Ectodermal cell (in vitro differentiated cells): ENCODE measurements around the gene TTLL11.
A peak's percentile ranks its signal among the peaks of the same experiment; 100 is the strongest.

Source experiments
- H3K27ac ChIP-seq: 2 replicates; pipeline ENCODE4 v1.7.0; 2013; ENCODE audit warnings: mild to moderate bottlenecking, low read depth, low read length; ENCODE audit not compliant: insufficient read depth, poor library complexity, severe bottlenecking
- H3K27me3 ChIP-seq: 2 replicates; pipeline ENCODE4 v1.7.0; 2013; ENCODE audit warnings: mild to moderate bottlenecking, low read length; ENCODE audit not compliant: insufficient read depth, control insufficient read depth, poor library complexity, severe bottlenecking
- H3K36me3 ChIP-seq: one replicate; pipeline ENCODE4 v1.7.0; 2013; ENCODE audit warnings: low read length; ENCODE audit not compliant: control insufficient read depth, insufficient read depth
- H3K4me1 ChIP-seq: one replicate; pipeline ENCODE4 v1.7.0; 2013; ENCODE audit warnings: low read length; ENCODE audit not compliant: control insufficient read depth, insufficient read depth
- H3K4me3 ChIP-seq: 2 replicates; pipeline ENCODE4 v1.7.0; 2013; ENCODE audit warnings: low read depth, low read length, control low read depth; ENCODE audit not compliant: insufficient read depth
- H3K9me3 ChIP-seq: 2 replicates; pipeline ENCODE4 v1.7.0; 2013; ENCODE audit warnings: mild to moderate bottlenecking, low read length, moderate library complexity; ENCODE audit not compliant: control insufficient read depth
- WGBS, 2 experiments: methylation state at CpG; one replicate each; pipeline ENCODE4 v1.1.7; 2013; ENCODE audit warnings: missing lambda C conversion rate in 2 of 2; 5-methylcytosine and 5-hydroxymethylcytosine counted together

TTLL11 gene

DNA sequence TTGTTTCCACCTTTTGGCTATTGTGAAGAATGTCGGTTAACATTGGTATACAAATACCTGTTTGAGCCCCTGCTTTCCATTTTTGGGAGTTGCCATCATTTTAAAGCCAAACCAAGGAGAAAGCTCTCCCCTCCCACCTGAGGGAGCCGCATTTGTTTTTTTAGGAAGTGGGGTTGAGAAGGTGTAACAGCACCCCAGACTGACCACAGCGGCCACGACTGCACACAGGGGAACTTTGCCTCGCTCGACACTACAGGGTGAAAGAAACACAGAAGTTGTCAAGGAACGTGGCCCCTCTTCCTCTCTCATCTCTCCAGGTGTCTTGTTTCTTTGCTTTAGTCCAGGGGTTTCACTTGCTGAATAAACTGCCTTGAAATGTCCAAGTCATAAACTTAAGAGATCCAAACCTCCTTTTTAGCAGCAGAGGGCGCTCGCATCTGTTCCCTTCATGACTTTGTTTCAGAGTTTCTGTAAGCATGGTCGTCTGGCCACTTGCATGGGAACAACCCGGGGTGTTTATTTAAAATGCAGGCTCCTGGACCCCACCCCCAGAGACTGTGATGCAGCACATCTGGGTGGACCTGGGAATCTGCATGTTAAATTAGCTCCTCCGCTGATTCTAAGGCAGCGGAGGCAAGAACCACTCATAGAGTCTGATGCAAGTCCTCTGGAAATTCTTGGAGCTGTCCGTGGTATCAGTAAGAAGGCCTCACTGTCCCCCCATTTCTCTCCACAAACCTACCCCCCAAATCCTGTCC lies 2.1 kb upstream of the TTLL11 start:
- peaks cover 40% of the 10 kb centered on the region for H3K27me3 ChIP-seq
- no peaks in the 10 kb centered on the region for H3K4me1 ChIP-seq
- H3K36me3 ChIP-seq, result no peaks in the 10 kb centered on the region
- no peak overlapping the region for H3K4me3 ChIP-seq
- no peak overlapping the region for H3K27ac ChIP-seq
- WGBS, 2 experiments, result 28 to 29% methylated on average over 14 of the region's 14 CpGs
- no peaks in the 10 kb centered on the region for H3K9me3 ChIP-seq

DNA sequence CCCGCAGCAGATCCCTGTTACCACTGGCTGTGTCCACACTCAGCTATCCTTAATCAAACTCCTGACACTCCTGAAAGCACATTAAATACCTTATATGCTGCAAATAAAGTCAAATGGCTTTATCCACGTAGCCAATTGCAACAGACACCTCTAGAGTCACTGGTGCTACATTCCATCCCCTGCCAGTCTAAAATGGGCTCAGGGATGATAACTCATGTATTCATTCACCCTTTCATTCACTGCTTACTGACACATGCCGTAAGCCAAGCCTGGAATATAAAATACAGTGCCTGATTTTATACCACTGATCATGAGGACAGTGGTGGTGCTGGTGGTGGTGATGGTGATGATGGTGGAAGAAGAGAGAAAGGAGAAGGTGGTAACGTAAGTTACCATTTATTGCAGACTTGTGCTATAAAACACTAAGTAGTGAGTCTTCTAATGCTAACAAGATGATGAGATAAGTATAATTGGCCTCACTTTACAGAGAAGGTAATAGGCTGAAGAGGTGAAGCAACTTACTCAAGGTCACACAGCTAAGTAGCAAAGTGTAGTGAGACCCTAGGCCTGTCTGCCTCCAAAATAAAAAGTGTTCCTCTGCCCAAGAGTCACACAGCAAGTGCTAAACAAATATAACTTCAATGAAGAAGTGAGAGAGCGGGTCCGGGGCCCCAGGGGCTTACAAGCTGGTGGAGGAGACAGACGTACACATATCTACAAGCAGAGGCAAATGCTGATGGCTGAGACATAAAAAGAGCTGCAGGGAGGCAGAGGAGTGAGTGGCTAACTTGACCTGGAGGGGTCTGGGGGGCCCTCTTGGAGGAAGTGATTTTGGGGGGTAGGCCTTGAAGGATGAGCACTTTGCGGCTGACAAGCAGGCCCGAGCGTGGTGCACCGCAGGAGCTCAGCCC lies 1.2 kb downstream of the TTLL11 start:
- WGBS, 2 experiments, result 75 to 78% methylated on average over 11 of the region's 11 CpGs
- no peaks in the 10 kb centered on the region for H3K4me1 ChIP-seq
- no peaks in the 10 kb centered on the region for H3K9me3 ChIP-seq
- H3K27me3 ChIP-seq, result peaks cover 40% of the 10 kb centered on the region
- no peak overlapping the region for H3K27ac ChIP-seq
- peak overlapping the region; percentile 76 for H3K4me3 ChIP-seq
- no peaks in the 10 kb centered on the region for H3K36me3 ChIP-seq

DNA sequence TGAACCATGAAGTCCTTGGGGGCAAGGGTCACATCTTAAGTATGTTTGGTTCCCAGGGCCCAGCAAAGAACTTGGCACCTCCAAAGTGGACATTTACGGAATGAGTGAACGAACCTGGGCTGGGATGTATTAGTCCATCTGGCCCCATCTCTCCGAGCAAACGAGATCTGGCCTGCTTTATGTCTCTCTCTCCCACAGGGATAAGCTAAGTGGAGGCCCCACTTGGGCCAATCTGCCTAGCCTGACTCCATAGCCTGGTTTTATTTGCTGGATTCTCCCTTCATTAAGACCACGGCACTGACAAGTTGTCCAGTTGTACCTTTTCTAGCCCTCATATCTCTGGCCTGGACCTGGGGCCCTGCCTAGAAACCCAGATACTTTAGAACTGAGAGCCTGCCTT lies 2.1 kb downstream of the TTLL11 start:
- Histone ChIP-seq H3K36me3 (no peaks in the 10 kb centered on the region), H3K4me1 (no peaks in the 10 kb centered on the region), H3K27me3 (peaks cover 40% of the 10 kb centered on the region), H3K27ac (no peak overlapping the region), H3K9me3 (no peaks in the 10 kb centered on the region), H3K4me3 (no peak overlapping the region)
- 92 to 93% methylated on average over 5 of the region's 5 CpGs for WGBS, 2 experiments

DNA sequence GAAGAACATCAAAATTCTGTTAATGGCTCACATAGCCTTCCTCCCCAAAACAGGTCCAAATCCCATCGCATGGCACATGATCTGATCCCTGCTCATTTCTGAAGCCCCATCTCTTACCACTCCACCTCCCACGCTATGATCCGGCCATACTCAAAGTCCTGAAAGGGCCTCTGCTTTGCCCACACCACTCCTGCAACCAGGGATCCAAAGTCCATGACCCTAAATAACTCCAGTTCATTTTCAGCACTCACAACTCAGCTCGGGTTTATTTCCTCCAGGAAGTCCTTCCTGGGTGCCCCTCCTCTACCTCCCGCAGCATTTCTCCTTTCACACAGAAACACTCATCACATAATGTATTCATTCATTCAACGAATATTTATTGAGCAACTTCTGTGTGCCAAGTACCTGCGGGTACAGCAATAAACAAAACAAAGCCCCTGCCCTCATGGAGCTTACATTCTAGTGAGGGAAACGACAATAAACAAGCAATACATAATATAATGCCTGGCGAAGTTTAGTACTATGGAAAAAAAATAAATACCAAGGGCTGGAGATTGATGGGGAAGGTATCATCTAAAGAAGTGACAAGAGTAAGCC lies 2.7 kb downstream of the TTLL11 start:
- H3K4me1 ChIP-seq, result no peaks in the 10 kb centered on the region
- no peak overlapping the region for H3K4me3 ChIP-seq
- peaks cover 40% of the 10 kb centered on the region for H3K27me3 ChIP-seq
- 85% methylated on average over 9 of the region's 9 CpGs for WGBS, 2 experiments
- H3K36me3 ChIP-seq, result no peaks in the 10 kb centered on the region
- H3K27ac ChIP-seq, result no peak overlapping the region
- H3K9me3 ChIP-seq, result no peaks in the 10 kb centered on the region

DNA sequence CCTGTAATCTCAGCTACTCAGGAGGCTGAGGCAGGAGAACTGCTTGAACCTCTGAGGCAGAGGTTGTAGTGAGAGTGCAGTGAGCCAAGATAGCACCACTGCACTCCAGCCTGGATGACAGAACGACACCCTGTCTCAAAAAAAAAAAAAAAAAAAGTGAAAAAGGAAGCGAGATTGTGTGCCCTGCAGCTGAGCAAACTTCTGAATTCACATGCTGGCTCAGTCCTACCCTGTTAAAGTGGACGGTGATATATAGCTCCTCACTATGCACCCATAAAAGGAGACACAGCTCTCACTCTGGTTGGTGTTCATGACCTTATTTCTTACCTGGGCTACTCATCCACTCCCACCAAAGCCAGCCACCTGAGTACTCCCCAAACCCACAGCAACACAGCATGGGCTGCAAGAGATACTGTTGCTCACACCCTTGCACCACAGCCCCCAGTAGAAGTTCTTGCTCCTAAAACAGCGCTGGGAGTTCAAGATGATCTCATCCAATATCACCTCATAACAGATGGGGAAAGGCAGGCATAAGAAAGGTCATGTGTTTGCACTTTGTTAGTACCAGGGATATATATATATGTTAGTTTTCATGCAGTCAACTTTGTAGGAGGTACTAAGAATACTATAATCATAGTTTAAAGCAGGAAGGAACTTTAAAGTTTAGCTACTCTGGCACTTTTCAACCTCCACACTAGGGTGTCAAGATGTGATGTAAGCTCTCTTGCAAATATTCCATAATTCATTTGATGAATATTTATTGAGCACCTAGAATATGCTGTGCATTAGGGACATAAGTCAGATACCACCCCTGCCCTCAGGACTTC lies 4.0 kb downstream of the TTLL11 start:
- Histone ChIP-seq H3K27ac (no peak overlapping the region), H3K9me3 (no peaks in the 10 kb centered on the region), H3K27me3 (peaks cover 29% of the 10 kb centered on the region), H3K4me1 (no peaks in the 10 kb centered on the region), H3K4me3 (no peak overlapping the region), H3K36me3 (no peaks in the 10 kb centered on the region)
- 73 to 84% methylated on average over 4 of the region's 4 CpGs for WGBS, 2 experiments

DNA sequence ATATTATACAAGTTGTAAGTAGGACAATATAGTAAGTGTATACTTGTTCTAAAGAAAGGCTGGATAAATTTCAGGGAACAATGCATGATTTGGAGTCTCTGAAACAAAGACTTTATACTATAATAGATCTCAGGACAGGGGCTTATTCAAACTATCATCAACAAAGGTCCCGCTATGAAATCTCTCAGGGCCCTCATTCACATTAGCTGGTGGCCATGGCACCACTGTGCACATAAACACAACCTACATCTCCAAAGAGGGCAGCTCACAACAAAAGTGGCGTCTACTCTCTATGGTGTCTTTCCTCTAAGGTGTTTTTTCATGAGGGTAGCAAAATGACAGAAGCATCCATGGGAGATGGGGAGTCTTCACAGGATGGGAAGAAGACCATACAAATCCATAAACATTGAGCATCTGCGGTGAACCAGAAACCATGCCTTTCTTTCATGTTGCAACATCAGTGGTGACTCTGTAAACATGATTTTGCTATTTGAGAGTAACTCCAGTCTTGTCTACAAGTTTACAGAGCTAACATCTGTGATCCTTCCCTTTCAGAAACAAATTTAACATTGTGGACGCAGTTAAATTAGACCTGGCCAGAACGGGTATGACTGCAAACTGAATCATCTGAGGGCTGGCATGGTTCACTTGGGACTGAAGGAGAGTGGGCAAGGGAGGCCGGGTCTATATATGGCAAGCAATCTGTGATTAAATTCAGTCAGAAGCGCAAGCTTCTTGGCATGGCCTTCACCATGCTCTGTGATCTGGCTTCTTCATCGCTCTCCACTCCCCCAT lies 5.5 kb downstream of the TTLL11 start:
- no peaks in the 10 kb centered on the region for H3K4me1 ChIP-seq
- peaks cover 18% of the 10 kb centered on the region for H3K27me3 ChIP-seq
- no peak overlapping the region for H3K27ac ChIP-seq
- WGBS, 2 experiments, result 89 to 91% methylated on average over 8 of the region's 8 CpGs
- H3K4me3 ChIP-seq, result no peak overlapping the region
- H3K36me3 ChIP-seq, result no peaks in the 10 kb centered on the region
- no peaks in the 10 kb centered on the region for H3K9me3 ChIP-seq

DNA sequence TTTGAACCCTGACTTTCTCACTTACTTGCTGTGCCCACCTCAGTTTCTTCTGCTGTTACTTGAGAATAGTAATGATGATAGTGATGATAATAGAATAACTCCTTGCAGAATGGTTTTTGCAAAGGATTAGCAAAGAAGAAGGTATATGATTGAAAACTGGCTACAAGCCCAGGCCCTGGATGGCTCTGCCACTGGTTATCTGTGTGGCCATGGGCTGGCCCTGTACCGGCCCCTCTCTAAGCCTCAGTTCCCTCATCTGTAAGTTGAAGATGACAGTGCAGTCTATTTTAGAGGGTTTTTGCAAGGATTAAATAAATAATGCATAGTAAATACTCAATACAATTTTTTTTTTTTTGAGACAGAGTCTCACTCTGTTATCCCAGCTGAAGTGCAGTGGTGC lies 6.2 kb downstream of the TTLL11 start:
- Histone ChIP-seq H3K27me3 (peaks cover 11% of the 10 kb centered on the region), H3K27ac (no peak overlapping the region), H3K9me3 (no peaks in the 10 kb centered on the region), H3K4me3 (no peak overlapping the region), H3K4me1 (no peaks in the 10 kb centered on the region), H3K36me3 (no peaks in the 10 kb centered on the region)
- 92 to 100% methylated on average over 1 of the region's 1 CpG for WGBS, 2 experiments

DNA sequence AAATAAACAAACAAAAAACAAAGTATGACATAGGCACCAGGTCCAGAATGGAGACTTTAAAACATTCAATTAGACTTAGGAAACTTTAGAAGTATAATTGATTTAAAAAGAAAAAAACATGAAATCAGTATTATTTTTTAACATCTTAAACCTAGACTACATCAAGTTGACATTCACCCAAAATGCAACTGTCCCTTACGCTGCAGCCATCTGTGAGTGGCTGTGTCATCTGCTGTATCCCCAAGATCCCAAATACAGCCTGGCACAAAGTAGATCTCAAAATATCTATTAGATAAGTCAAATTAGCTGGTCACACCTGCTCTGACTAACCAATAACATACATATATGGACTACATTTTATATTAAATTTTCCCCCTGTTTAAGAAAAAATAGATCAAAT lies 7.8 kb downstream of the TTLL11 start:
- Histone ChIP-seq H3K4me3 (no peak overlapping the region), H3K4me1 (no peaks in the 10 kb centered on the region)
- WGBS, 2 experiments, result 91 to 98% methylated on average over 1 of the region's 1 CpG

DNA sequence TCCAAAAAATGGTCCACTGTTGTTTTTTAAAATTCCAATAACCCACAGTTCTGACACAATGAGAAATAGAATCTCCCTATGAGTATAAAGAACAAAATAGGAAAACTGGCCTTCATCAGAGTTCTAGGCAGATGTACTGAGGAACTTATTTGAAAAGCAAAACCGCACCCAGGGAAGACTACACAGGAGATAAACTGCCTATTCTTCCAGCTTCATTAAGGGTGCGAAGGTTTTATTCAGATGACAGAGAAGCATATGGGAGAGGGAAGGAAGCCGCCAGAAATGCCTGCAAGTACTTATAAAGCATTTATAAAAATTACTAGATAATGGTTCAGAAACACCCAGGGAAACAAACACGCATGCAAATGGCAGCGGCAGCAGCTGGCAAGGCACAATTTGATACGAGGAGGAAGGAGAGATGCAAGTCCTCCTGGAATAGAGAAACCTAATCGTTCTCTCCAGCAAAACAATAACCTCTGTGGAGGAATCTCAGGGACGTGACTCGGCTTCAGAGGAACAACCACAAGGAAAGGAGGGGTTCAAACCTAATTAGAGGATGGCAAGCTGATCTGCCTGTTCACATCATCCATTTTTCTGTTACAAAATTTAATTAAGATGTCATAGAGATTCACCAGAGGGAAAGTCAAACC lies 9.0 kb downstream of the TTLL11 start:
- Histone ChIP-seq H3K36me3 (no peaks in the 10 kb centered on the region), H3K27me3 (no peaks in the 10 kb centered on the region), H3K9me3 (no peaks in the 10 kb centered on the region), H3K27ac (no peak overlapping the region), H3K4me1 (no peaks in the 10 kb centered on the region), H3K4me3 (no peak overlapping the region)
- WGBS, 2 experiments, result 71 to 79% methylated on average over 8 to 9 of the region's 9 CpGs

More for the DNA sequence above, 7.8 kb downstream of the TTLL11 start:
- Histone ChIP-seq H3K27ac (no peak overlapping the region), H3K9me3 (no peaks in the 10 kb centered on the region), H3K36me3 (no peaks in the 10 kb centered on the region), H3K27me3 (no peaks in the 10 kb centered on the region)
